HepG2 (cell line): ENCODE data around the gene ARFIP1. TPM values are rescaled to one million over a fixed set of nuclear protein-coding genes. Genes with fewer than 3 reads are reported as not detected.

Experiments
- ATAC-seq: fragments of 200-7000 bp; cut with Tn5 transposase; 3 replicates; pipeline ENCODE4 v1.9.1; 2020; ENCODE audit warnings: mild to moderate bottlenecking, moderate library complexity
- BruUV-seq: library from RNA; stranded (reverse); fragments of 400-500 nt; replicated peaks from 2 replicates; lab custom pipeline; 2021; lab: Mats Ljungman, UMichigan
- CTCF ChIA-PET: fragments of 300-600 bp; formaldehyde crosslinking; extraction: SDS; loops from one replicate; lab custom pipeline; 2021; ENCODE audit warnings: low total read pairs, inconsistent platforms, low intra/inter-chr PET ratio; lab: Yijun Ruan, JAX
- POLR2A ChIA-PET: fragments of 350-600 bp; sonication (Branson Sonifier 250); formaldehyde crosslinking; loops from one replicate; lab custom pipeline; 2020; ENCODE audit warnings: antibody characterized with exemption, inconsistent platforms; lab: Yijun Ruan, JAX
- DNase-seq: peaks from one replicate; pipeline ENCODE4 v3.0.0-alpha.2; 2015; ENCODE audit warnings: low spot score
- FAIRE-seq: peaks from 3 replicates; lab custom pipeline; 2011; peaks lifted over from hg19 to GRCh38; lab: Jason Lieb, UNC
- H2AFZ ChIP-seq: one replicate; pipeline ENCODE4 v1.6.1; 2011; ENCODE audit warnings: low read length, inconsistent platforms
- H3K27ac ChIP-seq: fragments of 300-600 bp; 3 replicates; pipeline ENCODE4 v1.8.0; 2011; ENCODE audit warnings: mixed run types, mild to moderate bottlenecking, mixed read lengths, low read length, inconsistent platforms; ENCODE audit not compliant: insufficient read depth; ENCODE audit errors: extremely low read length
- H3K27me3 ChIP-seq, 2 experiments: fragments of 200-600 bp in 1 of 2; 2 replicates in 1 of 2; 3 replicates in 1 of 2; pipeline versions ENCODE4 v1.6.0 to v1.8.0; 2011; ENCODE audit warnings: low read length in 2 of 2, mild to moderate bottlenecking in 2 of 2, moderate library complexity in 2 of 2, inconsistent platforms in 1 of 2; ENCODE audit not compliant: insufficient read depth in 2 of 2, control insufficient read depth in 1 of 2
- H3K36me3 ChIP-seq, 2 experiments: fragments of 200-600 bp in 1 of 2; replicated peaks in 1 of 2; 2 replicates in 1 of 2; 3 replicates in 1 of 2; pipeline versions ENCODE4 v1.5.1 to v1.8.0; 2011; ENCODE audit warnings: low read length in 2 of 2, inconsistent platforms in 1 of 2; ENCODE audit not compliant: insufficient read depth in 2 of 2, control insufficient read depth in 1 of 2
- H3K4me1 ChIP-seq: 2 replicates; pipeline ENCODE4 v1.5.1; 2012; ENCODE audit warnings: low read length, inconsistent platforms; ENCODE audit not compliant: insufficient read depth
- H3K4me2 ChIP-seq: 2 replicates; pipeline ENCODE4 v1.6.0; 2011; ENCODE audit warnings: low read depth, low read length, inconsistent platforms
- H3K4me3 ChIP-seq, 3 experiments: fragments of 200-600 bp in 1 of 3; sonication (generic), shearing (Covaris generic) in 1 of 3; replicated peaks in 1 of 3; 2 replicates each; pipeline ENCODE4 v1.5.1; 2011 to 2016; ENCODE audit warnings: low read length in 3 of 3, inconsistent platforms in 2 of 3, low read depth in 2 of 3, mild to moderate bottlenecking in 2 of 3, control low read depth in 1 of 3, mixed read lengths in 1 of 3; ENCODE audit not compliant: insufficient read depth in 1 of 3
- H3K79me2 ChIP-seq: one replicate; pipeline ENCODE4 v1.6.1; 2011; ENCODE audit warnings: low read length, inconsistent platforms; ENCODE audit not compliant: insufficient read depth
- H3K9ac ChIP-seq: 2 replicates; pipeline ENCODE4 v1.6.0; 2011; ENCODE audit warnings: mild to moderate bottlenecking, low read depth, low read length, inconsistent platforms; ENCODE audit not compliant: insufficient read depth
- H3K9me3 ChIP-seq: 2 replicates; pipeline ENCODE4 v1.5.1; 2012; ENCODE audit warnings: mild to moderate bottlenecking, low read length
- H4K20me1 ChIP-seq: 2 replicates; pipeline ENCODE4 v1.6.0; 2011; ENCODE audit warnings: inconsistent platforms, mild to moderate bottlenecking, low read length, moderate library complexity; ENCODE audit not compliant: insufficient read depth
- HNF4G ChIP-seq, 2 experiments: sonication (generic) in 1 of 2; formaldehyde crosslinking in 1 of 2; IDR thresholded peaks; 2 replicates each; pipeline versions ENCODE4 v1.4.0 to v1.6.1; 2011 to 2020; ENCODE audit warnings: borderline replicate concordance in 2 of 2, low read depth in 2 of 2, mild to moderate bottlenecking in 2 of 2, low read length in 1 of 2, missing genetic modification reagents in 1 of 2, moderate library complexity in 1 of 2
- MXD1 ChIP-seq: sonication (generic); formaldehyde crosslinking; IDR thresholded peaks from 2 replicates; pipeline ENCODE4 v1.4.0; 2020; ENCODE audit warnings: mild to moderate bottlenecking, missing genetic modification reagents
- RXRB ChIP-seq: IDR thresholded peaks from 2 replicates; pipeline ENCODE4 v1.6.1; 2016; ENCODE audit warnings: borderline replicate concordance, missing genetic modification reagents, missing compliant biosample characterization
- TCF7 ChIP-seq: sonication (generic); IDR thresholded peaks from 2 replicates; pipeline ENCODE4 v1.6.1; 2016; ENCODE audit warnings: antibody characterized with exemption, low read depth
- WGBS: methylation state at CpG from one replicate; pipeline ENCODE4 v1.1.6; 2017; ENCODE audit warnings: low lambda C conversion rate; 5-methylcytosine and 5-hydroxymethylcytosine counted together
- in situ Hi-C: cut with HindIII; loops from 2 replicates; pipeline ENCODE4 v1.10.0; 2017; ENCODE audit warnings: low pct_unique_long_range_greater_than_20kb; ENCODE audit not compliant: extremely low pct_ligation_motif_present
- intact Hi-C: fragments of 100-400 bp; cut with micrococcal nuclease; formaldehyde crosslinking; loops from one replicate; pipeline ENCODE4 v1.10.0; 2022; ENCODE audit not compliant: unreplicated experiment
- polyA plus RNA-seq, 8 experiments: library from polyadenylated mRNA; depleted of rRNA in 3 of 8; stranded (reverse) in 7 of 8; unstranded in 1 of 8; fragments of >200 nt; fragmentation: Illumina TruSeq in 4 of 8; extraction: Trizol in 4 of 8; gene quantifications; 2 replicates each; pipeline versions ENCODE4 v1.2.1 to v1.2.3, GENCODE V29; 2011 to 2016; ENCODE audit warnings: low read depth in 4 of 8, missing spikeins in 1 of 8, mixed read lengths in 1 of 8; ENCODE audit not compliant: insufficient read depth in 1 of 8
- total RNA-seq, 5 experiments: library from RNA; depleted of rRNA; stranded (reverse); fragments of >200 nt; fragmentation: Illumina TruSeq; extraction: Trizol; gene quantifications; 2 replicates each; pipeline ENCODE4 v1.2.3, GENCODE V29; 2016; ENCODE audit warnings: low read depth in 1 of 5

Gene ARFIP1
- total and polyA plus RNA-seq, 2 of the 13 experiments (the other 11 are each of a cell fraction or from before 2014, with no cell fraction given): 9.9 to 27.7 TPM

- TF ChIP-seq HNF4G (IDR thresholded peaks at IDR 0.05; ENCODE audit: borderline replicate concordance, low read depth, low read length): peak; percentile 64
- TF ChIP-seq HNF4G (CRISPR knock-in tag; IDR thresholded peaks at IDR 0.05; ENCODE audit: borderline replicate concordance, low read depth): 0 out of 2 replicates have a peak, but pooled peaks have one; percentile 28
Measured at GRCh38 chr4:152957437-152958171, 177.8 kb downstream of the ARFIP1 start (continued).

- TF ChIP-seq TCF7 (peak; percentile 63; the same call in 1 of the 2 replicates), RXRB (CRISPR knock-in tag) (no peak)
- no peaks in the 10 kb centered on the region for H3K79me2 ChIP-seq
- H4K20me1 ChIP-seq: no peaks in the 10 kb centered on the region
- H3K4me3 ChIP-seq: no peak overlapping the region
- FAIRE-seq (no peak), DNase-seq (peak; percentile 36), ATAC-seq (no peak)
- no TSS peak for BruUV-seq
- ChIA-PET CTCF (no interaction called here), POLR2A (no interaction called here)
- no peaks in the 10 kb centered on the region for H3K27me3 ChIP-seq
- H3K9ac ChIP-seq: no peak overlapping the region
- intact Hi-C loops: loop anchor here (10.0 kb wide), 2 partner anchors 126 to 184 kb away; partner anchors contain the start of genes ARFIP1 and TIGD4
- 25% methylated on average over 2 of the region's 2 CpGs for WGBS
- H3K27ac ChIP-seq: no peak overlapping the region
- H3K36me3 ChIP-seq: no peaks in the 10 kb centered on the region
- H3K4me1 ChIP-seq: peaks cover 35% of the 10 kb centered on the region
- H3K4me2 ChIP-seq: no peak overlapping the region
- no peak overlapping the region for H2AFZ ChIP-seq
- in situ Hi-C loops: no loop called here
- H3K9me3 ChIP-seq: no peaks in the 10 kb centered on the region
Measured at GRCh38 chr4:152959080-152959479, 179.3 kb downstream of the ARFIP1 start.

GRCh38 chr4:152960082-152960481 lies 180.3 kb downstream of the ARFIP1 start:
- H3K4me2 ChIP-seq: no peak overlapping the region
- no peak for TF ChIP-seq MXD1 (CRISPR knock-in tag)
- TF ChIP-seq, all 625 proteins: peak for 0
- POLR2A ChIA-PET: no interaction called here
- in situ Hi-C loops: no loop called here
- Histone ChIP-seq H3K79me2 (no peaks in the 10 kb centered on the region), H3K9ac (no peak overlapping the region), H3K36me3 (no peaks in the 10 kb centered on the region), H2AFZ (no peak overlapping the region), H3K27ac (no peak overlapping the region), H3K4me1 (peaks cover 35% of the 10 kb centered on the region), H3K27me3 (no peaks in the 10 kb centered on the region), H4K20me1 (no peaks in the 10 kb centered on the region), H3K9me3 (no peaks in the 10 kb centered on the region), H3K4me3 (no peak overlapping the region)
- 62% methylated on average over 3 of the region's 3 CpGs for WGBS
- intact Hi-C loops: no loop called here
- no TSS peak for BruUV-seq
- FAIRE-seq (no peak), DNase-seq (no peak), ATAC-seq (no peak)
- CTCF ChIA-PET: no interaction called here
